GM21423 (cell line): Measurements from ENCODE around the gene ZNF573.
"Not testable (repeated sequence)": the region's sequence is repeated elsewhere in the genome, so short reads cannot be mapped to it uniquely, and the experiment has no call there.

ENCODE experiments used
- ATAC-seq: cut with Tn5 transposase; IDR thresholded peaks from one replicate; pipeline ENCODE4 v1.9.1; 2021; ENCODE audit warnings: mild to moderate bottlenecking, moderate library complexity; ENCODE audit not compliant: unreplicated experiment

Gene ZNF573

DNA sequence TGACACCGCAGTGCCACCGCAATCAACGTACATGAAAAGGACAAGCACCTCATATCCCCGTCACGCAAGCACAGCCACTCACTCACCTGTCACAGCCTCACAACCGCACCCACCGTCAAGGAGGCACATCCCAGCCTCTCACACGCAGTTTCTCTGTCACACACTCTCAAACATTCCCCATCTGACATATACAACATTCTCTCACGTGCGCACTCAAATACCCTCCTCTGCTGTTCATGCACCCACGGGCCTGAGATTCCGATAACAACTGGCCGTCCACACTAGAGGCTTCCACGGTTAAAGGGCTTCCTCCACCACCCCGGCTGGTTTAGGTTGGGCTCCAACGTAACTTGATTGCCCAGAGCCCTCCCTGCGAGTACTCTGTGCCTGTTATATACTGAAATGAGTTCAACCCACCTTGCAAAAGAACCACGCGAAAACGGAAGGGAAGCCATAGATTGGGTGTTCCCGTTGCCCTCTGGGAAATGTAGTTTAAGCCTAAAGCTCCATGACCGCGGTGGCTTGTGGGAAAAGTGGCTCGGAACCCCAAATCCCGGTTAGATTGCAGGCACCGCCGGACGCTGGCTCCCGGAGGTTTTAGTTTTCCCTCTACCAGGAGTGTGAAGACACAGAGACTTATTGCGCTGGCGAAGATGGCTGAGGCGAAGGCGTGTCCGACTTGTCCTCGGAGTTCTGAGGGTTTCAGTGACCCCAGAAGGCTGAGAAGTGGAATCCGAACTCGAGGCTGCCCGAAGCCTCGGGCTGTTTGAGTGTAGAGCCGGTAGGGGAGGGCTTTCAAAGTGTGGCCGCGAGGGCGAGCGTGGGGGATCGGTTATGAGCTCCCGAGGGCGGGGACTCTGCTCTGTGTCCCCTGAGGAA lies at the start of gene ZNF573:
ZNF573 (minus strand) TSS at position 460 of the 879 bp plus-strand sequence. CDS start 5,857 bp downstream, outside the sequence.
- peak; percentile 84 for ATAC-seq

DNA sequence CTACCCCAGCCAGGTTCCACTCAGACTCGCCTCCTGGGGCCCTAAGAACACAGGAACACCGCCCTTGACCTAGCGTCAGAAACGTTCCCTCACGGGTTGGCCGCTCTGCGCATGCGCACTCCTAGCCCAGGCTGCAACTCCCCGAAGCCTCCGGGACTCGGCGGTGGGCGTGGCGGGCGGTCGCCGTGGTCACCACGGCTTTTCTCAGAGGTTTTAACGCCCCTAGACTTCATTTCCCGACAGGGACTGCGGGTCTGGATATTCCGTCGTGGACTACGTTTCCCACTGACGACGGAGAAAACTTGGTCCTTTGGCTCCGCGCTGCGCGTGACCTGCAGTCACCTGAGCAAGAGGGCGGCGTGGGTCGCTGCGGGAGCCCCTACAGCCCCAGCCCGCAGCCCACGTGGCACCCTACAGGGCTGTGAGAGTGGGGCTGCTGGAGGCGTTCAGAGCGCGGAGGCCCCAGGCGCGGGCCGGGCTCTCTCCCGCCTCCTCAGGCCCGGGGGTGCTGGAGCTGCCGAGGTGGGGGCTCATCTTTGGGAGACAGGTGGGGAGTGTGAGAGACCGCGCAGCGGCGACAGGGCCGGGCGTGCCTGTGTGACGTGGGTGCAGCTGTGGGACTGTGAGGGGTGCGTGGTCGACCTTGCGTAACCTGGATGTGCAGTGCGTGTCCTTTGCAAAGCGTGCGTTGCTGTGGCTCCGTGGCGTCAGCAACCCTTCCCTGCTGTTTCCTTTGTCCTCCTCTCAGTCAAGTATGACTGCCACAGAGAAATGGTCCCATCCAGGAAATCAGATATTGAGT lies 38.0 kb upstream of the ZNF573 start:
- ATAC-seq, result no peak

- not testable (repeated sequence) for ATAC-seq
These were observed 36.2 kb upstream of the ZNF573 start for GRCh38 chr19:37815611-37816010.

GRCh38 chr19:37813340-37813739 lies 34.0 kb upstream of the ZNF573 start:
- ATAC-seq, result no peak

GRCh38 chr19:37809366-37809765 lies 30.0 kb upstream of the ZNF573 start:
- ATAC-seq, result no peak

DNA sequence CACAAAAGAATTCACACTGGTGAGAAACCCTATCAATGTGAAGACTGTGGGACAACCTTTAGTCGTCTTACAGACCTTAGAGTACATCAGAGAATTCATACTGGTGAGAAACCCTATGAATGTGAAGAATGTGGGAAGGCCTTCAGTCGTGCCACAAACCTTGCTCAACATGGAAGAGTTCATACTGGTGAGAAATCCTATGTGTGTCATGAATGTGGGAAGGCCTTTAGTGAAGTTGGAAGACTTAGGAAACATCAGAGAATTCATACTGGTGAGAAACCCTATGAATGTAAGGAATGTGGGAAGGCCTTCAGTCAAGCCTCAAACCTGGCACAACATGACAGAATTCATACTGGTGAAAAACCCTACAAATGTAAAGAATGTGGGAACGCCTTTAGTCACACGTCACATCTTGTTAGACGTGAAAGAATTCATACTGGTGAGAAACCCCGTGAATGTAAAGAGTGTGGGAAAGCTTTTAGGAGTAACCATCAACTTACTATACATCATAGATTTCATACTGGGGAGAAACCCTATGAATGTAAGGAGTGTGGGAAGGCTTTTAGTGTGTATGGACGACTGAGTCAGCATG lies 24.0 kb upstream of the ZNF573 start:
- ATAC-seq, result no peak

DNA sequence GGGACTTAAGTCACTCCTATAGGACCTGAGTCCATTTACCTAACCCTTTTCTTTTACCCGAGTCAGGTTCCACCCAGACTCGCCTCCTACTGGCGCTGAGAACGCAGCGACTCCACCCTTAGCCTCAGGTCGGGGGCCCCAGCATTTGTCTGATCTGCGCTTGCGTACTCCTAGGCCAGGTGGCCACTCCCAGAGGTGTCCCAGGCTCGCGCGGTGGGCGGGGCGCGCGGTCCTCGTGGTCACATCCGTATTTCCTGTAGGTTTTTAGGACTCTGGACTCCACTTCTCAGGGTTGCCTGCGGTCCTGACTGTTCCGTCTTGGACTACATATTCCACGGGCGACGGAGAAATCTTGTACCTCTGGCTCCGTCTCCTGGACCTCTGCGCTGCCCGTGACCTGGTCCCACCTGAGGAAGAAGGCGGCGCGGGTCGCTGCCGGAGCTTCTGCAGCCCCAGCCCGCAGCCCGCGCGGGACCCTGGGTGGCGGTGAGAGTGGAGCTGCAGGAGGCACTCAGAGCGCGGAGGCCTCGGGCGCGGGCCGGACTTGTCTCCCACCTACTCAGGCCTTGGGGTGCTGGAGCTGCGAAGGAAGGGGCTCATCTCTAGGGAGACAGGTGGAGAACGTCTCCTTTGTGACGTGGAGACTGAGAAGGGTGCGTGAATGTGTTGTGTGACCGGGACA lies 11.0 kb upstream of the ZNF573 start:
- ATAC-seq, result no peak

DNA sequence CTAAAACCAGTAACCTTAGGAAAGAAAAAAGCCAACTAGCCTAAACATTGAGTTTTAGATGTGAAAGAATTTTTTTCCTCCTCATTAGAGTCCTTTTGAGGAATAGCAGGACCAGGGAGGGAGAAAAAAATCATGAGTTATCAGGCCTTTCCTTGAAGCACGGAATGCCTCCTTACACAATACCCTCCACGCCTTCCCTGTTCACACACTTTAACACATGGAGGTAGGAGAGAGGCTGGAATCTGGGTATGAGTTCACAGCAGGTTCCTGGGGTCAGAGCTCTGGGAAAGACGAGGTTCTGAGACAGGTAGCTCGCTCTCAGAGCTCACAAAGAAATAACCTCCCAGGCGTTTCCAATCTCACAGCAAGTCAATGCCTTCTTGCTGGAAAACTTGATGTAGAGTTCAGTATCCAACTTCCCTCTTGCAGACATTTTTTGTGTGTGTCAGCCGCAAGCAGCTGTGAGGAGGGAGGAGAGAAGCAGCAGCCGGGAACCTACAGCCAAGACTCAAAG lies 716 bp downstream of the ZNF573 start:
- no peak for ATAC-seq

GRCh38 chr19:37770985-37771384 lies 8.4 kb downstream of the ZNF573 start:
- ATAC-seq, result no peak

DNA sequence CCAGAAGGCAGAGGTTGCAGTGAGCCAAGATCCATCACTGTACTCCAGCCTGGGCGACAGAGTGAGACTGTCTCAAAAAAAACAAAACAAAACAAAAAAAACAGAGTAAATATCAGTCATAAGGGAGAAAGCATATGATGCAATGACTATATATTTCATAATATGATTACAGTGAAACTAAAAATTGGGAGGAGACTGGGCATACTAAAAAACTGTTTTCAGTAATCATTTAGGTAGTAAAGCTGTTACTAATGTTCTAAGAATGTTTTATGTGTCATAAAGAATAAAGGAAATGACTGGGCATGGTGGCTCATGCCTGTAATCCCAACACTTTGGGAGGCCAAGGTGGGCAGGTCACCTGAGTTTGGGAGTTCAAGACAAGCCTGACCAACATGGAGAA lies 15.9 kb downstream of the ZNF573 start:
- ATAC-seq, result no peak

DNA sequence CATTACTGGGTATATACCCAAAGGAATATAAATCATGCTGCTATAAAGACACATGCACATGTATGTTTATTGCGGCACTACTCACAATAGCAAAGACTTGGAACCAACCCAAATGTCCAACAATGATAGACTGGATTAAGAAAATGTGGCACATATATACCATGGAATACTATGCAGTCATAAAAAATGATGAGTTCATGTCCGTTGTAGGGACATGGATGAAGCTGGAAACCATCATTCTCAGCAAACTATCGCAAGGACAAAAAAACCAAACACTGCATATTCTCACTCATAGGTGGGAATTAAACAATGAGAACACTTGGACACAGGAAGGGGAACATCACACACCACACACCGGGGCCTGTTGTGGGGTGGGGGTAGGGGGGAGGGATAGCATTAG lies 21.7 kb downstream of the ZNF573 start:
- ATAC-seq, result not testable (repeated sequence)

DNA sequence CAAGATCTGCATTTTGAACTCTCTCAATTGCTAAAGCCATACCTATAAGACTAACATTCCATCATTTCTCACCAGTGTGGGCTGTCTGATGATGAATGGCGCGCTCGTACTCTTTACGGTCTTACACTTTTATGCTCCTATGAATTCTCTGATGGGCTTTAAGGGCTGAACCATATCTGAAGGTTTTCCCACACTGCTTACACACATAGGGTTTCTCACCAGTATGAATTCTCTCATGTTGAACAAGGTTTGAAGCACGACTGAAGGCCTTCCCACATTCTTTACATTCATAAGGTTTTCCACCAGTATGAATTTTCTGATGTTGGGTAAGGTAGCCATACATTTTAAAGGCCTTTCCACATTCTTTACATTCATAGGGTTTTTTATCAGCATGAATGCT lies 41.0 kb downstream of the ZNF573 start:
- no peak for ATAC-seq

DNA sequence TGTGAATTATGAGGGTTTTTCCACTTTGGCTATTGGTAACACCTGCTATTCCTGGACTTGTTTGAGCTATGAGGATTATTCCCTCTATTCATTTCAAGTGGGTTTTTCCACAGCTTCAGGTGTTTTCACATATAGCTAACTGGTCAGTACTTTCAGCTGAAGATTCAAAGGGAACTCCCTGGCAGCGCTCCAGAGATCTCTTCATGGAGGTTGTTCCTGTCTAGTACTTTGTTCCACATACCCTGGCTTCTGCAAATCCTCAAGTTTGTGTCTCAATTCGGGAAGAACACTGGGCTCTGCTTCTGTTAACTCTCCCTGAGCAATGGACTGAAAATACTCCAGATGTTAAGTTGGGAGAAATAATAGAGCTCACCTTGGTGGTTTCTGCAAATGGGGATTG lies 54.2 kb downstream of the ZNF573 start:
- no peak for ATAC-seq

DNA sequence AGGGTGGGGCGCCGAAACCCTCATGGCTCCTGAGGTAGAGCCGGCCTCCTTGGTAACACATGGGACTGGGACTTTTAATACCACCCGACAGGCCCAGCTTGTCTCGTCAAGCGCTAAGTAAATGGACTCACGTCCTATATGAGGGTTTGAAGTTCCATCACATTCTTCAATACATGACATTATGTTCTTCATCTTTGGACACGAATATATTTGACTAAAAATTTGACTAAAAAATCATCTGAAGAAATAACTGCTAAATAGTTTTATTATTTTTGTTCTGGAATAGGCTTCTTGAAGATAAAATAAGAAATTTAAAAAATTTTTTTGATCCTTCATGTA lies 59.5 kb downstream of the ZNF573 start:
- ATAC-seq, result no peak

DNA sequence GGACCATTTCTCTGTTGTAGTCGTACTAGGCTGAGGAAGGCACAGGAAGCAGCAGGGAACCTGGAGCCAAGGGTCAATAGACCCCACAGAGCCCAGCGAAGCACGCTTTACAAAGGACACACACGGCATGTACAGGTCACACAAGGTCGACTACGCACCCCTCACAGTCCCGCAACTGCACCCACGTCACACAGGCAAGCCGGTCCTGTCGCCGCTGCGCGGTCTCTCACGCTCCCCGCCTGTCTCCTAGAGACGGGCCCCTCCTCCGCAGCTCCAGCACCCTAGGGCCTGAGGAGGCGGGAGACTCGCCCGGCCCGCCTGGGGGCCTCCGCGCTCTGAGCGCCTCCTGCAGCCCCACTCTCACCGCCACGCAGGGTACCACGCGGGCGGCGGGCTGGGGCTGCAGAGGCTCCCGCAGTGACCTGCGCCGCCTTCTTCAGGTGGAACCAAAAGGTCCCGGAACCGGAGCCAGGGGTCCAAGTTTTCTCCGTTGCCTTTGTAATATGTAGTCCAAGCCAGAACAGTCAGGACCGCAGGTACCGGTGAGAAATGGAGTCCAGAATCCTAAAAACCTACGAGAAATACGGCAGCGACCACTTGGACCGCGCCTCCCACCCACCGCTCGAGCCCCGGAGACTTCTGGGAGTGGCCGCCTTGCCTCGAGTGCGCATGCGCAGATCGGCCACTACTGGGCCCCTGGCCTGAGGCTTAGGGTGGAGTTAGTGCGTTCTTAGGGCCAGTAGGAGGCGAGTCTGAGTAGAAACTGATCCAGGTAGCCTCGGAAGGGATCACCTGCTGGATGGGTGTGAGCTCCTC lies 60.1 kb downstream of the ZNF573 start, which contains the start of gene ZNF607:
ZNF607 (minus strand) TSS at position 651 of the 816 bp plus-strand sequence. CDS start 8,143 bp downstream, outside the sequence.
- peak; percentile 92 for ATAC-seq

DNA sequence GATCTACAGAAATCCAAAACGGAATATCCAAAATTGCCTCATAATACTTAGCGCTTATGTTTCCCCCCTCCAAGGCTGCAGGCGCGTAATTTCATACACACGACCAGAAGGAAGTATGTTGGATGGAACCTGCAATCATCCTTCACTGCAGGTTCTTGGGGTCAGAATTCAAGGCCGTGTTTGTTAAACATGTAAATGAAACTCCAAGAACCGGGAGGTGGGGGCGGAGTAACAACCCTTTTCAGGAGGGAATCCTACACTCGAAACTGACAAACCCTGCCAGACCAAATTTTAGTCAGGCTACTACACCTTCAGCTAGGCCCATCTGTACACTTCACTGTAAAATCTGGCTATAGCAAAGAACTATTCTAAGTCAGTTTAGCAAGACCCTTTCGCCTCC lies 61.1 kb downstream of the ZNF573 start:
- no peak for ATAC-seq

GRCh38 chr19:37716140-37716539 lies 63.2 kb downstream of the ZNF573 start:
- ATAC-seq, result no peak

DNA sequence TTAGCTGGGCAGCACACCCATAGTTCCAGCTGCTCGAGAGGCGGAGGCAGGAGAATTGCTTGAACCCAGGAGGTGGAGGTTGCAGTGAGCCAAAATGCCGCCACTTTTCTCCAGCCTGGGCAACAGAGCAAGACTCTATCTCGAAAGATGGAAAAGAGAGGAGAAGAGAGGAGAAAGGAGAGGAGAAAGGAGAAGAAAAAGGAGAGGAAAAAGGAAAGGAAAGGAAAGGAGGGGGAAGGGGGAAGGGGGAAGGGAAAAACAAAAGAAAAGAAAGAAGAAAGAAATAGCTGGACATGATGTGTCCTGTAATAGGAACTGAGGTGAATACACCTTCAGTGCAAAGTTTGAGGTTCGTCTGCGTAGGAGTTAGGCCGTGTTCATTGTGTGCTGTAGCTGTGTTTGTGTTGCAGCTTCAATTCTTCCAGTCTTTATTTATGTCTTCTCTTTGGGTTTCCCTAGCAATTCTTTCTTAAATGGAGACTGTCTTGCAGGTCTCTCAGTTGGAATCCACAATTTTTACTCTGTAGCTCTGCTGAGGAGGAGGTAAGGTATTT lies 73.3 kb downstream of the ZNF573 start:
- no peak for ATAC-seq

GRCh38 chr19:37699057-37699456 lies 80.3 kb downstream of the ZNF573 start:
- ATAC-seq, result no peak

DNA sequence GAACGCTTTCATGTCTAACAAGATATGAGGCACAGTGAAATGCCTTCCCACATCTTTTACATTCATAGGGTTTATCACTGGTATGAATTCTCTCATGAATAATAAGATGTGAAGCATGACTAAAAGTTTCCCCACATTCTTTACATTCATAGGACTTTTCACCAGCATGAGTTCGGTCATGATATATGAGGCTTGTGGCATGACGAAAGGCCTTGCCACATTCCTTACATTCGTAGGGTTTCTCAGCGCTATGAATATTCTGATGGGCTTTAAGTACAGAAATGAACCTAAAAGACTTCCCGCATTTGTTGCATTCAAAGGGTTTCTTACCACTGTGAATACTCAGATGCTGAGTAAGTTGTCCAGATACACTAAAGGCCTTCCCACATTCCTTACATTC lies 81.2 kb downstream of the ZNF573 start:
- no peak for ATAC-seq
